Measurements from ENCODE around the gene PCDHA4. TPM values are rescaled to one million over a fixed set of nuclear protein-coding genes. Genes with fewer than 3 reads are reported as not detected.
"Not testable (repeated sequence)": the region's sequence is repeated elsewhere in the genome, so short reads cannot be mapped to it uniquely, and the experiment has no call there.

The PCDHA4 gene
- 1 to 10 TPM in 2 of 4 donors, under 1 TPM in 2; 0.62 to 1.6 (median 1.1) TPM for polyA plus RNA-seq (ENCODE audit: insufficient read length in 4 of 4)

- DNase-seq (ENCODE audit: low read depth in 4 of 4, low spot score in 3 of 4) = no peak
Measured at GRCh38 chr5:140806834-140807775, at the start of gene PCDHA4. Gene PCDHA4, plus strand, starts transcription at chr5:140807068.

DNA sequence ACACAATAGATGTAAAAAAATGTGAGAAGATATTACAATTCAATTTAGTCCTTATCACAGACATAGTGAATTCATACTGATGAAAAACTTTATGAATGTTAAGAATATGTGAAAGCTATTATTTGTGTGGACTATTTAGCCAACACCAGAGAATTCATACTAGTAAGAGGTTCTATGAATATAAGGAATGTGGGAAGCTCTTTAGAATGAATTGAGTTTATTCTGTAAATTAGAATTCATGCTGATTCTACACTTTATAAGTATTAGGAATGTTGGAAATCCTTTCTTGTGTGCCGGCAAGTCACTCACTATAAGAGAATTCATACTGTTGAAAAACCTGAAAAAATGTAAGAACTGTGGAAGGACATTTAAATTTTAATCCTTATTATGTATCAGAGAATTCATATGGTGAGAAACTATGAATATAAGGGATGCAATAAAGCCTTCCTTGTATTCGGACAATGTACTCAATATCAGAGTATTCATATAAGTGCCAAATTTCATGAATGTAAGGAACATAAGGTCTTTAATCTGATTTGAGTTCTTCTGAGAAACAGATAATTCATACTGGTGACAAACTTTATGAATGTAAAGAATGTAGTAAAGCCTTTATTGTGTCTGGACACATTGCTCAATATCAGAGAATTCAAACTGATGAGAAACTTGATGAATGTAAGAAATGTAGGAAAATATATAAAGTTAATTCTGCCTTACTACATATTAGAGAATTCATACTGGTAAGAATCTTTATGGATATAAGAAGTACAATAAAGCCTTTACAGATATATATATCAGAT lies 42.5 kb upstream of the PCDHA4 start:
- DNase-seq (ENCODE audit: low read depth in 4 of 4, low spot score in 3 of 4) = no peak

GRCh38 chr5:140767444-140767843 lies 39.4 kb upstream of the PCDHA4 start:
- no peak for DNase-seq (ENCODE audit: low read depth in 4 of 4, low spot score in 3 of 4)

- DNase-seq (ENCODE audit: low read depth in 4 of 4, low spot score in 3 of 4) = no peak
Measured at GRCh38 chr5:140780512-140780911, 26.4 kb upstream of the PCDHA4 start.

DNA sequence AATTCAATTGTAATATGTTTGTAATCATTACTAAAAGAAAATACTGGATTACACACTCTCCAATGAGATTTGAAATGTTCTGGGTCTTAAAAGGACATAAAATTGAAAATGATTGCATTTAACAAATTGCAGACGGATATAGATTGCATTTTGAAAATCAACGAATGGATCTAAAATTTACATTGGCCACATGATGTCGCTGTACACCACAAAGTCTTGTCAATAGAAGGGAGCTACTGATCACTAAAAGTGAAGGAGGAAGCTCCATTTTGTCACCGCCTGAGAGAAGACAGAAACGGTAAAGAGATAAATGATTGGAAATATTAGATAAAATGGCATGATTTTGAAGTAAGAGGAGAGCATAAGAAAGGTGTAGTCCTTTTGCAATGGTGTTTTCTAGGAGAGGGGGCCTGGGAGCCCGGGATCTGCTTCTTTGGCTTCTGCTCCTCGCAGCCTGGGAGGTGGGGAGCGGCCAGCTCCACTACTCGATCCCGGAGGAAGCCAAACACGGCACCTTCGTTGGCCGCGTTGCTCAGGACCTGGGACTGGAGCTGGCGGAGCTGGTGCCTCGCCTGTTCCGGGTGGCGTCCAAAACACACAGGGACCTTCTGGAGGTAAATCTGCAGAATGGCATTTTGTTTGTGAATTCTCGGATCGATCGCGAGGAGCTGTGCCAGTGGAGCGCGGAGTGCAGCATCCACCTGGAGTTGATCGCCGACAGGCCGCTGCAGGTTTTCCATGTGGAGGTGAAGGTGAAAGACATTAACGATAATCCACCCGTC lies 20.8 kb upstream of the PCDHA4 start, which contains the start of gene PCDHA1:
Gene PCDHA1, plus strand, starts transcription at position 236 of the 782 bp plus-strand sequence.
- no peak for DNase-seq (ENCODE audit: low read depth in 4 of 4, low spot score in 3 of 4)

- not testable (repeated sequence) for DNase-seq (ENCODE audit: low read depth in 4 of 4, low spot score in 3 of 4)
Measured at GRCh38 chr5:140787422-140787821, 19.4 kb upstream of the PCDHA4 start.

DNA sequence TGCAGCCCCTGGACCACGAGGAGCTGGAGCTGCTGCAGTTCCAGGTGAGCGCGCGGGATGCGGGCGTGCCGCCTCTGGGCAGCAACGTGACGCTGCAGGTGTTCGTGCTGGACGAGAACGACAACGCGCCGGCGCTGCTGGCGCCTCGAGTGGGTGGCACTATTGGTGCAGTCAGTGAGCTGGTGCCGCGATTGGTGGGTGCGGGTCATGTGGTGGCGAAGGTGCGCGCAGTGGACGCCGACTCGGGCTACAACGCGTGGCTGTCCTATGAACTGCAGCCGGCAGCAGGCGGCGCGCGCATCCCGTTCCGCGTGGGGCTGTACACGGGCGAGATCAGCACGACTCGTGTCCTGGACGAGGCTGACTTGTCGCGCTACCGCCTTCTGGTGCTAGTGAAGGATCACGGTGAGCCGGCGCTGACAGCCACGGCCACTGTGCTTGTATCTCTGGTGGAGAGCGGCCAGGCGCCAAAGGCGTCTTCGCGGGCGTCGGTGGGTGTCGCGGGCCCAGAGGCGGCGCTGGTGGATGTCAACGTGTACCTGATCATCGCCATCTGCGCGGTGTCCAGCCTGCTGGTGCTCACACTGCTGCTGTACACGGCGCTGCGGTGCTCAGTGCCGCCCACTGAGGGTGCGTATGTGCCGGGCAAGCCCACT lies 18.9 kb upstream of the PCDHA4 start:
- DNase-seq (ENCODE audit: low read depth in 4 of 4, low spot score in 3 of 4) = not testable (repeated sequence)

- no peak for DNase-seq (ENCODE audit: low read depth in 4 of 4, low spot score in 3 of 4)
Measured at GRCh38 chr5:140791089-140791488, 15.8 kb upstream of the PCDHA4 start.

GRCh38 chr5:140794595-140795258 lies 12.1 kb upstream of the PCDHA4 start, which contains the start of gene PCDHA2:
Gene PCDHA2, plus strand, starts transcription at chr5:140794852.
- no peak for DNase-seq (ENCODE audit: low read depth in 4 of 4, low spot score in 3 of 4)

- DNase-seq (ENCODE audit: low read depth in 4 of 4, low spot score in 3 of 4) = no peak
Measured at GRCh38 chr5:140795259-140795641, 11.6 kb upstream of the PCDHA4 start.

- DNase-seq (ENCODE audit: low read depth in 4 of 4, low spot score in 3 of 4) = not testable (repeated sequence)
Measured at GRCh38 chr5:140796072-140796717, 10.7 kb upstream of the PCDHA4 start.

DNA sequence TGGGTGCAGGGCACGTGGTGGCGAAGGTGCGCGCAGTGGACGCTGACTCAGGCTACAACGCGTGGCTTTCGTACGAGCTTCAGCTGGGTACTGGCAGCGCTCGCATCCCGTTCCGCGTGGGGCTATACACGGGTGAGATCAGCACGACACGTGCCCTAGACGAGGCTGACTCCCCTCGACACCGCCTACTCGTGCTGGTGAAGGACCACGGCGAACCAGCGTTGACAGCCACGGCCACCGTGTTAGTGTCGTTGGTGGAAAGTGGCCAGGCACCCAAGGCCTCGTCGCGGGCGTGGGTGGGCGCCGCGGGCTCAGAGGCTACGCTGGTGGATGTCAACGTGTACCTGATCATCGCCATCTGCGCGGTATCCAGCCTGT lies 10.2 kb upstream of the PCDHA4 start:
- no peak for DNase-seq (ENCODE audit: low read depth in 4 of 4, low spot score in 3 of 4)

- DNase-seq (ENCODE audit: low read depth in 4 of 4, low spot score in 3 of 4) = no peak
Measured at GRCh38 chr5:140800816-140801493, 5.9 kb upstream of the PCDHA4 start, which contains the start of gene PCDHA3. Gene PCDHA3, plus strand, starts transcription at chr5:140801057.

- DNase-seq (ENCODE audit: low read depth in 4 of 4, low spot score in 3 of 4) = no peak
Measured at GRCh38 chr5:140801494-140801841, 5.4 kb upstream of the PCDHA4 start.

GRCh38 chr5:140802381-140802780 lies 4.5 kb upstream of the PCDHA4 start:
- not testable (repeated sequence) for DNase-seq (ENCODE audit: low read depth in 4 of 4, low spot score in 3 of 4)

DNA sequence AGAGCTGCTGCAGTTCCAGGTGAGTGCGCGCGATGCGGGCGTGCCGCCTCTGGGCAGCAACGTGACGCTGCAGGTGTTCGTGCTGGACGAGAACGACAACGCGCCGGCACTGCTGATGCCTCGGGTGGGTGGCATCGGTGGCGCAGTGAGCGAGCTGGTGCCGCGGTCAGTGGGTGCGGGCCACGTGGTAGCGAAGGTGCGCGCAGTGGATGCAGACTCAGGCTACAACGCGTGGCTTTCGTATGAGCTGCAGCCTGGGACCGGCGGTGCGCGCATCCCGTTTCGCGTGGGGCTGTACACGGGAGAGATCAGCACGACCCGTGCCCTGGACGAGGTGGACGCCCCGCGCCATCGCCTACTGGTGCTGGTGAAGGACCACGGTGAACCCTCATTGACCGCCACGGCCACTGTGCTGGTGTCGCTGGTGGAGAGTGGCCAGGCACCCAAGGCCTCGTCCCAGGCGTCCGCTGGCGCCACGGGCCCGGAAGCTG lies 4.0 kb upstream of the PCDHA4 start:
- DNase-seq (ENCODE audit: low read depth in 4 of 4, low spot score in 3 of 4) = no peak

DNA sequence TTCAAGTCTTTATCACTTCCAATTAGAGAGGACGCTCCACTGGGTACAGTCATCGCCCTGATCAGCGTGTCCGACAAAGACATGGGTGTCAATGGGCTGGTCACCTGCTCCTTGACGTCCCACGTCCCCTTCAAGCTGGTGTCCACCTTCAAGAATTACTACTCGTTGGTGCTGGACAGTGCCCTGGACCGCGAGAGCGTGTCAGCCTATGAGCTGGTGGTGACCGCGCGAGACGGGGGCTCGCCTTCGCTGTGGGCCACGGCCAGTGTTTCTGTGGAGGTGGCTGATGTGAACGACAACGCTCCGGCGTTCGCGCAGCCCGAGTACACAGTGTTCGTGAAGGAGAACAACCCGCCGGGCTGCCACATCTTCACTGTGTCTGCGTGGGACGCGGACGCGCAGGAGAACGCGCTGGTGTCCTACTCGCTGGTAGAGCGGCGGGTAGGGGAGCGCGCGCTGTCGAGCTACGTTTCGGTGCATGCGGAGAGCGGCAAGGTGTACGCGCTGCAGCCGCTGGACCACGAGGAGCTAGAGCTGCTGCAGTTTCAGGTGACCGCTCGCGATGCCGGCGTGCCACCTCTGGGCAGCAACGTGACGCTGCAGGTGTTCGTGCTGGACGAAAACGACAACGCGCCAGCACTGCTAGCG lies 1.5 kb downstream of the PCDHA4 start:
- not testable (repeated sequence) for DNase-seq (ENCODE audit: low read depth in 4 of 4, low spot score in 3 of 4)

- no peak for DNase-seq (ENCODE audit: low read depth in 4 of 4, low spot score in 3 of 4)
Measured at GRCh38 chr5:140808889-140809291, 2.0 kb downstream of the PCDHA4 start.

Measured in right renal pelvis (tissue), 4 donors.